ENCODE results near the gene UPK1B.
"Not testable (repeated sequence)": the region's sequence is repeated elsewhere in the genome, so short reads cannot be mapped to it uniquely, and the experiment has no call there.

The UPK1B gene

DNA sequence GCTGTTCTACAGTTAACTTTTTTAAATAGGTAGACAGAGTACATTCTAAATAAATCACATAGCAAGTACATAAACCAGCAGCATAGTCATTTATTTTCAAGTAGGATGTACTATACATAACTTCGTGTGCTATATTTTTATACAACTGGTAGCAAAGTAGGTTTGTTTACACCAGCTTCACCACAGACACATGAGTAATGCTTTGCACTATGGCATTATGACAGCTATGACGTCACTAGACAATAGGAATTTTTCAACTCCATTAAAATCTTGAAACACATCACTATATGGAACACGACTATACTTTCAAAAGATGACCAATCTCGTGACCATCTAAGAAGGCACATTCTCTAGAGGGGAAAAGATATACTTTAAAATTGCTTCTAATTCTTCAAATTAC, 23.9 kb upstream of the UPK1B start:
- Mint-ChIP-seq H3K9me3 (peaks cover 18% of the 10 kb centered on the region), H3K27me3 (ENCODE audit: low read depth) (no peaks in the 10 kb centered on the region), H3K4me1 (no peaks in the 10 kb centered on the region), H3K27ac (no peak overlapping the region), H3K36me3 (ENCODE audit: low read depth) (no peaks in the 10 kb centered on the region), H3K4me3 (no peak overlapping the region)
- no peak for TF ChIP-seq CTCF (IDR thresholded peaks at IDR 0.05; ENCODE audit: unreplicated experiment in 3 of 3)

DNA sequence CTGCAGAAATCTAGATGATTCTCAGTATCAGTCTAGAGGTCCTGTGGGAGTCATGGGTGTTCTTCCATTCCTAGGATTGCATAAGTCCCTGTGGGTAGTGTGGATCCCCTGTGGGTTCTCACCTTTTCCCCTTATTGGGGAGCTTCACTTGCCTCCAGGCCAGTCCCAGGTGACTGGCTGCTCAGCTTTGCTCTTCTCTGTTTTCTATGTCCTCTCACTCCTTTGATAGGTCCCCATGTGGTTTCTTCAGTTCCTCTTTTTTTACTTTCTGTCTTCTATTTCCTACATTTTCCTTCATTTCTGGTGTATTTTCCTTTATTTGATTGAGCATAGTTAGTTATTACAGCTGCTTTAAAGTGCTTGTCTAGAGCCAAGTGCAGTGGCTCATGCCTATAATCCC, 16.5 kb upstream of the UPK1B start:
- H3K27me3 Mint-ChIP-seq (ENCODE audit: low read depth) = peaks cover 7% of the 10 kb centered on the region

GRCh38 chr3:119157971-119158370, 15.4 kb upstream of the UPK1B start:
- Mint-ChIP-seq H3K4me1 (no peaks in the 10 kb centered on the region), H3K27ac (no peak overlapping the region), H3K9me3 (peaks cover 39% of the 10 kb centered on the region), H3K4me3 (no peak overlapping the region), H3K36me3 (ENCODE audit: low read depth) (no peaks in the 10 kb centered on the region), H3K27me3 (ENCODE audit: low read depth) (peaks cover 7% of the 10 kb centered on the region)
- no peak for TF ChIP-seq CTCF (IDR thresholded peaks at IDR 0.05; ENCODE audit: unreplicated experiment in 3 of 3)

More for the DNA sequence above, 16.5 kb upstream of the UPK1B start:
- no peak for TF ChIP-seq CTCF (IDR thresholded peaks at IDR 0.05; ENCODE audit: unreplicated experiment in 3 of 3)
- peaks cover 40% of the 10 kb centered on the region for H3K9me3 Mint-ChIP-seq
- H3K4me3 Mint-ChIP-seq = no peak overlapping the region
- H3K36me3 Mint-ChIP-seq (ENCODE audit: low read depth) = no peaks in the 10 kb centered on the region
- H3K27ac Mint-ChIP-seq = no peak overlapping the region
- H3K4me1 Mint-ChIP-seq = no peaks in the 10 kb centered on the region

DNA sequence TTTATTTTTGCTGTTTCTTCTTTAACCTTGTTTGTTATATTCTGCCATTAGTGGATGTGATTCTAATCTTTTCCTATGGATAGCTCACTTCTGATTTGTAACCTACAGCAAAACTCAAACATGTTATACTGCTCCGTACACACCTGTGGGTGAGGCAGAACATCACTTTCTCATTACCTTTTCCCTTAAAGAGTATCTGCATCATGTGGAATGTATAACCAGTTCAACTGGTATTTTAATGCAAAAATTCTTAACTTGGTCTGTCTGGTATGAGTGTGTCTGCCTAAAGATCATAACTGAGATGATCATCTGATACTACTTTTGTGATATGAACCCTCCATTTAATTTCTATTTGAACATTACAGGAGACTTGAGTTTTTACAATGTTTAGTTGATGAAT, 13.0 kb upstream of the UPK1B start:
- H3K36me3 Mint-ChIP-seq (ENCODE audit: low read depth) = no peaks in the 10 kb centered on the region
- H3K4me1 Mint-ChIP-seq = no peaks in the 10 kb centered on the region
- H3K27me3 Mint-ChIP-seq (ENCODE audit: low read depth) = peaks cover 7% of the 10 kb centered on the region
- H3K9me3 Mint-ChIP-seq = peaks cover 33% of the 10 kb centered on the region
- H3K27ac Mint-ChIP-seq = no peak overlapping the region
- no peak for TF ChIP-seq CTCF (IDR thresholded peaks at IDR 0.05; ENCODE audit: unreplicated experiment in 3 of 3)
- H3K4me3 Mint-ChIP-seq = no peak overlapping the region

DNA sequence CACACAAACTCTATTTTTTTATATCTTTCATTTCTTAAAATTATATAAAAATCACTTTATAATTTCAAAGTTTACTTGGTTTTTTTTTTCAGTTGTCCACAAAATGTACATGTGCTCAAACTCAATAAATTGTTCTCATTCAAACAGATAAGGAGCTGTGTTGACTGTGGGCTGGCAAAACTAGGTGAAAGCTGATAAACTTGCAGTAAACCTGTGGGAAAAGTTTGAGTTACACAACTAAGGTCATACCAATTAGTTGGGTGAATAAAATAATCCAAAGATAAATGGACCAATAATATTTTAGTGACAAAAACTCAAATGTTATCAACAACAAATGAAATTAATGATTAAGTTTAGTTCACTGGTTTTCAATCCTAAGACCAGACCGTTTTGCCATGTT, 12.6 kb upstream of the UPK1B start:
- Mint-ChIP-seq H3K36me3 (ENCODE audit: low read depth) (no peaks in the 10 kb centered on the region), H3K27me3 (ENCODE audit: low read depth) (peaks cover 4% of the 10 kb centered on the region), H3K9me3 (peaks cover 33% of the 10 kb centered on the region), H3K27ac (no peak overlapping the region), H3K4me1 (no peaks in the 10 kb centered on the region), H3K4me3 (no peak overlapping the region)
- no peak for TF ChIP-seq CTCF (IDR thresholded peaks at IDR 0.05; ENCODE audit: unreplicated experiment in 3 of 3)

- Mint-ChIP-seq H3K4me3 (no peak overlapping the region), H3K4me1 (no peaks in the 10 kb centered on the region), H3K36me3 (ENCODE audit: low read depth) (no peaks in the 10 kb centered on the region), H3K9me3 (peaks cover 33% of the 10 kb centered on the region), H3K27me3 (ENCODE audit: low read depth) (peaks cover 4% of the 10 kb centered on the region), H3K27ac (no peak overlapping the region)
- no peak for TF ChIP-seq CTCF (IDR thresholded peaks at IDR 0.05; ENCODE audit: unreplicated experiment in 3 of 3)
These were observed 12.2 kb upstream of the UPK1B start for GRCh38 chr3:119161240-119161639.

DNA sequence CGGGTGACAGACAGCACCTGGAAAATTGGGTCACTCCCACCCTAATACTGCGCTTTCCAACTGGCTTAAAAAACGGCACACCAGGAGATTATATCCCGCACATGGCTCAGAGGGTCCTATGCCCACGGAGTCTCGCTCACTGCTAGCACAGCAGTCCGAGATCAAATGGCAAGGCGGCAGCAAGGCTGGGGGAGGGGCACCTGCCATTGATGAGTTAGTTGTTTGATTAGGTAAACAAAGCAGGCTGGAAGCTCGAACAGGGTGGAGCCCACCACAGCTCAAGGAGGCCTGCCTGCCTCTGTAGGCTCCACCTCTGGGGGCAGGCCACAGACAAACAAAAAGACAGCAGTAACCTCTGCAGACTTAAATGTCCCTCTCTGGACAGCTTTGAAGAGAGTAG, 8.7 kb upstream of the UPK1B start:
- H3K36me3 Mint-ChIP-seq (ENCODE audit: low read depth); H3K4me1 Mint-ChIP-seq; H3K27ac Mint-ChIP-seq; H3K27me3 Mint-ChIP-seq (ENCODE audit: low read depth); H3K4me3 Mint-ChIP-seq: not testable (repeated sequence)
- H3K9me3 Mint-ChIP-seq = peaks cover 23% of the 10 kb centered on the region

All from nephron (organoid).